Ishikawa (cell line): ENCODE measurements around the gene KDSR.

ENCODE experiments used
- CEBPB ChIP-seq: IDR thresholded peaks from 2 replicates; pipeline ENCODE4 v1.6.1; 2012
- CREB1 ChIP-seq: IDR thresholded peaks from 2 replicates; pipeline ENCODE4 v1.6.1; 2012; ENCODE audit warnings: low read depth
- EGR1 ChIP-seq: IDR thresholded peaks from 2 replicates; pipeline ENCODE4 v1.6.1; 2012
- EP300 ChIP-seq: IDR thresholded peaks from 2 replicates; pipeline ENCODE4 v1.6.1; 2012; ENCODE audit warnings: borderline replicate concordance
- FOXM1 ChIP-seq: IDR thresholded peaks from 2 replicates; pipeline ENCODE4 v1.6.1; 2012; ENCODE audit warnings: low read depth, borderline replicate concordance
- NFIC ChIP-seq: IDR thresholded peaks from 2 replicates; pipeline ENCODE4 v1.6.1; 2012
- RAD21 ChIP-seq: IDR thresholded peaks from 2 replicates; pipeline ENCODE4 v1.6.1; 2012; ENCODE audit warnings: low read depth
- REST ChIP-seq: IDR thresholded peaks from 2 replicates; pipeline ENCODE4 v1.6.1; 2012; ENCODE audit warnings: low read depth, mild to moderate bottlenecking
- TAF1 ChIP-seq: IDR thresholded peaks from 2 replicates; pipeline ENCODE4 v1.6.1; 2012; ENCODE audit warnings: low read depth, mild to moderate bottlenecking
- TCF12 ChIP-seq: IDR thresholded peaks from 2 replicates; pipeline ENCODE4 v1.6.1; 2012; ENCODE audit warnings: low read depth
- TEAD4 ChIP-seq: IDR thresholded peaks from 2 replicates; pipeline ENCODE4 v1.6.1; 2012
- YY1 ChIP-seq: IDR thresholded peaks from 2 replicates; pipeline ENCODE4 v1.6.1; 2012; ENCODE audit warnings: low read depth
- ZBTB7A ChIP-seq: IDR thresholded peaks from 2 replicates; pipeline ENCODE4 v1.6.1; 2012; ENCODE audit warnings: low read depth
- TF ChIP-seq, protein P1 (sequence below): IDR thresholded peaks from 2 replicates; pipeline ENCODE4 v1.6.1; 2012
- TF ChIP-seq, protein P2 (sequence below): IDR thresholded peaks from 2 replicates; pipeline ENCODE4 v1.6.1; 2012

The KDSR gene

DNA sequence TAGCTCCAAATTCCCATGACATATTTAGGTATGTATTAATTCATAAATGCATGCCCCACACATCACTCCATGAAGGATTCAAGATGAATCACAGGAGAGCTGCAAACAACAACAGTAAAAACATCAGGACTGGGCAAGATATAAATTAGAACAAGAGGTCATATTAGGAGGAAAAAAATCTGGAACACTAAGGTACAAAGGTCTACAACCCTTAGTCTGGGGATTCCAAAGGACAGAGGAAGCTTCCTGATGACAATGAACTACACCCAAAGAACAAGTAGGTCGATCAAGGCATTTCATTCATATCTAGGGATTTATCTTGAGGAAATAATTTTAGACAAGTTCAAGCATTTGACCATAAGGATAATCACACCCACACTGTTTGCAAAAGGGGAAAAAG lies 40.7 kb upstream of the KDSR start:
- TF ChIP-seq YY1, result no peak
- no peak for TF ChIP-seq TCF12
- no peak for TF ChIP-seq REST
- no peak for TF ChIP-seq TEAD4

DNA sequence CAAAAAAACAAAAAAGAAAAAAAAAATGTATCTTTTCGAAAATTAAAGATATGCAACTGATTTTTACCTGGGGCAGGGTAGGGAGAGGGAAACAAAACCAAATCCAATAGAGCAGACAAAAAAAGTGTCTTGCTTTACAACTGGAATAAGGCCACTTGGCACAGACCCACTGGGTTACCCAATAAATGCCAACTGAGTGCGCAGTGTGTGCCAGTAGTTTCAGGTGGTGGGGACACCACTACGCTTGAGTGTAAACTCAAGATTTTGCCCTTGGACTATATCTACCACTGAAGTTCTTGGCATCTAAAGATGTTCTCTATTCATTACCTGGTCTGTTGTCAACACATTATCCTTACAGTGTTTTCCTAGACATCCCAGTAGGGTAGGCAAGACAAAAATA lies 39.0 kb upstream of the KDSR start:
- TF ChIP-seq CREB1, result no peak
- TF ChIP-seq NFIC, result no peak
- no peak for TF ChIP-seq CEBPB
- no peak for TF ChIP-seq EGR1
- TF ChIP-seq FOXM1, result no peak
- TF ChIP-seq, protein P1, sequence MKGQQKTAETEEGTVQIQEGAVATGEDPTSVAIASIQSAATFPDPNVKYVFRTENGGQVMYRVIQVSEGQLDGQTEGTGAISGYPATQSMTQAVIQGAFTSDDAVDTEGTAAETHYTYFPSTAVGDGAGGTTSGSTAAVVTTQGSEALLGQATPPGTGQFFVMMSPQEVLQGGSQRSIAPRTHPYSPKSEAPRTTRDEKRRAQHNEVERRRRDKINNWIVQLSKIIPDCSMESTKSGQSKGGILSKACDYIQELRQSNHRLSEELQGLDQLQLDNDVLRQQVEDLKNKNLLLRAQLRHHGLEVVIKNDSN, result no peak
- no peak for TF ChIP-seq TAF1
- no peak for TF ChIP-seq EP300
- TF ChIP-seq RAD21, result no peak
- no peak for TF ChIP-seq TEAD4
- no peak for TF ChIP-seq REST
- TF ChIP-seq, protein P2, sequence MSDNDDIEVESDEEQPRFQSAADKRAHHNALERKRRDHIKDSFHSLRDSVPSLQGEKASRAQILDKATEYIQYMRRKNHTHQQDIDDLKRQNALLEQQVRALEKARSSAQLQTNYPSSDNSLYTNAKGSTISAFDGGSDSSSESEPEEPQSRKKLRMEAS, result no peak
- TF ChIP-seq ZBTB7A, result no peak

- TF ChIP-seq EGR1 (no peak), ZBTB7A (no peak), NFIC (no peak), TAF1 (no peak), RAD21 (no peak)
- TF ChIP-seq, protein P2, result no peak
Observed at GRCh38 chr18:63402246-63403162, 35.5 kb upstream of the KDSR start.

- TF ChIP-seq ZBTB7A, result no peak
Observed at GRCh38 chr18:63399300-63399699, 32.3 kb upstream of the KDSR start.

GRCh38 chr18:63397349-63397748 lies 30.3 kb upstream of the KDSR start:
- TF ChIP-seq EGR1 (no peak), REST (no peak), NFIC (no peak), TCF12 (no peak)
- TF ChIP-seq, protein P2, result no peak

GRCh38 chr18:63395503-63395902 lies 28.5 kb upstream of the KDSR start:
- TF ChIP-seq EGR1, result no peak
- TF ChIP-seq CREB1, result no peak
- no peak for TF ChIP-seq CEBPB
- TF ChIP-seq TEAD4, result no peak
- no peak for TF ChIP-seq ZBTB7A
- TF ChIP-seq NFIC, result no peak
- TF ChIP-seq TAF1, result no peak
- TF ChIP-seq, protein P2, result no peak
- no peak for TF ChIP-seq RAD21
- no peak for TF ChIP-seq TCF12
- no peak for TF ChIP-seq EP300
- TF ChIP-seq FOXM1, result no peak
- TF ChIP-seq, protein P1, result no peak
- no peak for TF ChIP-seq YY1
- TF ChIP-seq REST, result no peak
